Measurements from ENCODE around the gene USP21.
A peak's percentile ranks its signal among the peaks of the same experiment; 100 is the strongest.

The USP21 gene

DNA sequence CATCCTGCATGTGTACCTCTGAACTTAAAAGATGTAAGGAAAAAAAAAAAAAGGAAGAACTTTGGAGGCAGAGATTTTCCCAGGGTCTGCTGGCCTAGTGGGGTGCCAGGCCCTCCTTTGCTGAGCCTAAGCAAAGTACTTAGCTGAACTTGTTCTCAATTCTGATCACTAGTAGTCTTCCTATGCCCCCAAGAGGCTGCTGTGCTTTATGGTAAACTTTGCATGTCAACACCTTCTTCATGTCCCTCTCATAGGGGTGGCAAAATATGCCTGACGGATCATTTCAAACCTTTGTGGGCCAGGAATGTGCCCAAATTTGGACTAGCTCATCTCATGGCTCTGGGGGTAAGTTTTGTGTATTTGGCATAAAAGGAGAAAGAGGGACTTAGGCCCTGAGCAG is 1.4 kb upstream of the USP21 start:
- Histone ChIP-seq H3K27ac (no peak overlapping the region), H3K4me2 (no peak overlapping the region), H3K4me1 (peaks cover 48% of the 10 kb centered on the region), H3K36me3 (peaks cover 56% of the 10 kb centered on the region), H3K27me3 (no peaks in the 10 kb centered on the region), H4K20me1 (no peaks in the 10 kb centered on the region), H3K9ac (no peak overlapping the region), H3K9me3 (no peaks in the 10 kb centered on the region), H3K4me3 (no peak overlapping the region)
- TF ChIP-seq Cebpa-rat (IDR thresholded peaks at IDR 0.05) = no peak

- Histone ChIP-seq H3K27me3 (no peaks in the 10 kb centered on the region), H3K4me1 (peaks cover 44% of the 10 kb centered on the region), H3K9ac (peak overlapping the region; percentile 95; the same call in 1 of the 2 replicates), H3K4me2 (peak overlapping the region; percentile 90), H3K4me3 (peak overlapping the region; percentile 90), H4K20me1 (no peaks in the 10 kb centered on the region), H3K9me3 (no peaks in the 10 kb centered on the region), H3K36me3 (peaks cover 62% of the 10 kb centered on the region), H3K27ac (no peak overlapping the region)
- TF ChIP-seq Cebpa-rat (IDR thresholded peaks at IDR 0.05) = no peak
Observed at GRCh38 chr1:161158316-161159010, 837 bp upstream of the USP21 start.

- Histone ChIP-seq H3K27ac (peak overlapping the region; percentile 93), H3K9me3 (no peaks in the 10 kb centered on the region), H3K4me1 (peaks cover 40% of the 10 kb centered on the region), H3K36me3 (peaks cover 76% of the 10 kb centered on the region), H3K4me2 (peak overlapping the region; percentile 90), H3K4me3 (peak overlapping the region; percentile 90), H3K9ac (peak overlapping the region; percentile 95), H4K20me1 (no peaks in the 10 kb centered on the region), H3K27me3 (no peaks in the 10 kb centered on the region)
- TF ChIP-seq Cebpa-rat (IDR thresholded peaks at IDR 0.05) = no peak
Observed at GRCh38 chr1:161159913-161160243, 578 bp downstream of the USP21 start.

DNA sequence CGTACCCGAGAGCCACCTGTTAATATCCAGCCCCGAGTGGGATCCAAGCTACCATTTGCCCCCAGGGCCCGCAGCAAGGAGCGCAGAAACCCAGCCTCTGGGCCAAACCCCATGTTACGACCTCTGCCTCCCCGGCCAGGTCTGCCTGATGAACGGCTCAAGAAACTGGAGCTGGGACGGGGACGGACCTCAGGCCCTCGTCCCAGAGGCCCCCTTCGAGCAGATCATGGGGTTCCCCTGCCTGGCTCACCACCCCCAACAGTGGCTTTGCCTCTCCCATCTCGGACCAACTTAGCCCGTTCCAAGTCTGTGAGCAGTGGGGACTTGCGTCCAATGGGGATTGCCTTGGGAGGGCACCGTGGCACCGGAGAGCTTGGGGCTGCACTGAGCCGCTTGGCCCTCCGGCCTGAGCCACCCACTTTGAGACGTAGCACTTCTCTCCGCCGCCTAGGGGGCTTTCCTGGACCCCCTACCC is 1.4 kb downstream of the USP21 start:
- Histone ChIP-seq H3K9me3 (no peaks in the 10 kb centered on the region), H3K36me3 (peaks cover 78% of the 10 kb centered on the region), H3K27me3 (no peaks in the 10 kb centered on the region), H3K4me3 (no peak overlapping the region), H3K27ac (no peak overlapping the region), H3K4me1 (peaks cover 39% of the 10 kb centered on the region), H3K9ac (0 out of 2 replicates have a peak overlapping the region, but pooled peaks have one; percentile 0), H3K4me2 (peak overlapping the region; percentile 90), H4K20me1 (no peaks in the 10 kb centered on the region)
- TF ChIP-seq Cebpa-rat (IDR thresholded peaks at IDR 0.05) = no peak

GRCh38 chr1:161161652-161162051 is 2.4 kb downstream of the USP21 start:
- Histone ChIP-seq H3K27ac (no peak overlapping the region), H3K4me1 (peaks cover 36% of the 10 kb centered on the region), H3K9me3 (no peaks in the 10 kb centered on the region), H3K4me3 (no peak overlapping the region), H3K9ac (no peak overlapping the region), H3K36me3 (peaks cover 69% of the 10 kb centered on the region), H3K4me2 (no peak overlapping the region), H4K20me1 (no peaks in the 10 kb centered on the region), H3K27me3 (no peaks in the 10 kb centered on the region)
- no peak for TF ChIP-seq Cebpa-rat (IDR thresholded peaks at IDR 0.05)

DNA sequence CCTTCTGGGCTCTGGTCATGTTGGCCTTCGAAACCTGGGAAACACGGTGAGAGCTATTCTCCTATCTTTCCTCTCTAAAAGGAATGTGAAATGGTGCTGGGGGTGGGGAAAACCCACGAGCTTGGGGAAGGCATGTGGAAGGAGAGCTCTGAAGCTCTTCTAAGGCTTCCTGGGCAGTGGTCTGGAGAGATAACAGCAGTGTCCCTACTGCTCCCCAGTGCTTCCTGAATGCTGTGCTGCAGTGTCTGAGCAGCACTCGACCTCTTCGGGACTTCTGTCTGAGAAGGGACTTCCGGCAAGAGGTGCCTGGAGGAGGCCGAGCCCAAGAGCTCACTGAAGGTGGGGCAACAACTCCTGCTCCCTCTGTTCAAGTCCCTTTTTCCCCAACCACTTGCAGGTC is 2.8 kb downstream of the USP21 start:
- Histone ChIP-seq H3K4me1 (peaks cover 39% of the 10 kb centered on the region), H3K9me3 (no peaks in the 10 kb centered on the region), H4K20me1 (no peaks in the 10 kb centered on the region), H3K4me2 (no peak overlapping the region), H3K27ac (no peak overlapping the region), H3K4me3 (no peak overlapping the region), H3K36me3 (peaks cover 65% of the 10 kb centered on the region), H3K9ac (no peak overlapping the region), H3K27me3 (no peaks in the 10 kb centered on the region)
- TF ChIP-seq Cebpa-rat (IDR thresholded peaks at IDR 0.05) = no peak

DNA sequence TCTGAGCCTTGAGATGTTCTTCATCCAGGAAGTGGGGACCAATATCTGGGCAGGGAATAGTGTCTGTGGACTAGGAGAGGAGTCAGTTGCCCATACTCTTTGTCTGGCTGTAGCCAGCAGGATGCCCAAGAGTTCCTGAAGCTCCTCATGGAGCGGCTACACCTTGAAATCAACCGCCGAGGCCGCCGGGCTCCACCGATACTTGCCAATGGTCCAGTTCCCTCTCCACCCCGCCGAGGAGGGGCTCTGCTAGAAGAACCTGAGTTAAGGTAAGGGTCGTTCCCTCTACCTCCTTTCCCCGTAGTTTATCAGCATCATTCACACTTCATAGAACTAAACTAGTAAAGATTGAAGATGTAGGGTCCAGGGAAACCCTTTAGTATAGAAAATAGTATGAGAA is 3.5 kb downstream of the USP21 start:
- peaks cover 47% of the 10 kb centered on the region for H3K4me1 ChIP-seq
- H3K4me2 ChIP-seq = no peak overlapping the region
- H3K36me3 ChIP-seq = peaks cover 57% of the 10 kb centered on the region
- no peak for TF ChIP-seq Cebpa-rat (IDR thresholded peaks at IDR 0.05)
- H3K27ac ChIP-seq = no peak overlapping the region
- no peaks in the 10 kb centered on the region for H3K27me3 ChIP-seq
- H4K20me1 ChIP-seq = no peaks in the 10 kb centered on the region
- H3K4me3 ChIP-seq = no peak overlapping the region
- H3K9me3 ChIP-seq = no peaks in the 10 kb centered on the region
- H3K9ac ChIP-seq = 0 out of 2 replicates have a peak overlapping the region, but pooled peaks have one; percentile 18

DNA sequence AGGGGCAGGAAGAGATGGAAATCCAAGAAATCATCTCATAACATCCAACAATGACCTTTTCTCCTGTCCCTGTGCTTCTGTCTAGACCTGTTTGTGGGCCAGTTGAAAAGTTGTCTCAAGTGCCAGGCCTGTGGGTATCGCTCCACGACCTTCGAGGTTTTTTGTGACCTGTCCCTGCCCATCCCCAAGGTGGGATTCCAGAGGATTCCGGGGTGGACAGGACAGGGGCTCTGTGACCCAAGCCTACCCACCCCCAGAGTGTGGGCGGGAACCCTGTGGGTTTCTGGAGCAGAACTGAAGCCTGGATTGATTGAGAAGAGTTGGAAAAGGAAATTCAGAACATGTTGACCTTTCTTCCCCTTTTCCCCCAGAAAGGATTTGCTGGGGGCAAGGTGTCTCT is 4.5 kb downstream of the USP21 start:
- TF ChIP-seq Cebpa-rat (IDR thresholded peaks at IDR 0.05) = no peak
- no peak overlapping the region for H3K4me3 ChIP-seq
- H3K9me3 ChIP-seq = no peaks in the 10 kb centered on the region
- no peak overlapping the region for H3K4me2 ChIP-seq
- no peaks in the 10 kb centered on the region for H3K27me3 ChIP-seq
- H3K27ac ChIP-seq = no peak overlapping the region
- H4K20me1 ChIP-seq = no peaks in the 10 kb centered on the region
- H3K9ac ChIP-seq = no peak overlapping the region
- H3K36me3 ChIP-seq = peaks cover 49% of the 10 kb centered on the region
- H3K4me1 ChIP-seq = peaks cover 44% of the 10 kb centered on the region

DNA sequence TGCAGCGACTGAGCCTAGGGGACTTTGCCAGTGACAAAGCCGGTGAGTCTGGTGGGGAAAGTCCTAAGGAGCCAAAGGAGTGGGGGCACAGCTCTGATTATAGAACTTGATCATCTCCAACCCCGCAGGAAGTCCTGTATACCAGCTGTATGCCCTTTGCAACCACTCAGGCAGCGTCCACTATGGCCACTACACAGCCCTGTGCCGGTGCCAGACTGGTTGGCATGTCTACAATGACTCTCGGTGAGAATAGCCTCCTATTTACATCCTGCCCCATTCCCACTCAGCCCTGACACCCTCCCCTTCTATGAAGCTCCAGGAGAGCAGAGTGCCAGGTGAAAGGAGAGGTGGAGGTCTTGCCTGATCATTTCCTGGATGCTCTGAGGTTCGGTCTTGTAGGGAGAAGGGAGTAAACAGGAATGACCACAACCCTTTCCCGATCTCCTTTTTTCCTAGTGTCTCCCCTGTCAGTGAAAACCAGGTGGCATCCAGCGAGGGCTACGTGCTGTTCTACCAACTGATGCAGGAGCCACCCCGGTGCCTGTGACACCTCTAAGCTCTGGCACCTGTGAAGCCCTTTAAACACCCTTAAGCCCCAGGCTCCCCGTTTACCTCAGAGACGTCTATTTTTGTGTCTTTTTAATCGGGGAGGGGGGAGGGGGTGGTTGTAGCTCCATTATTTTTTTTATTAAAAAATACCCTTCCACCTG is 5.8 kb downstream of the USP21 start:
- no peaks in the 10 kb centered on the region for H3K27me3 ChIP-seq
- no peaks in the 10 kb centered on the region for H4K20me1 ChIP-seq
- peak overlapping the region; percentile 75 for H3K4me3 ChIP-seq
- no peak for TF ChIP-seq Cebpa-rat (IDR thresholded peaks at IDR 0.05)
- H3K27ac ChIP-seq = no peak overlapping the region; the same call in 1 of the 2 replicates
- peak overlapping the region; percentile 79 for H3K9ac ChIP-seq
- peaks cover 38% of the 10 kb centered on the region for H3K4me1 ChIP-seq
- H3K4me2 ChIP-seq = peak overlapping the region; percentile 99
- peaks cover 58% of the 10 kb centered on the region for H3K36me3 ChIP-seq
- H3K9me3 ChIP-seq = no peaks in the 10 kb centered on the region
